Left colon (tissue), 2 donors: ENCODE measurements around the gene FAM193A. TPM values are rescaled to one million over a fixed set of nuclear protein-coding genes. Genes with fewer than 3 reads are reported as not detected.
"Not testable (repeated sequence)": the region's sequence is repeated elsewhere in the genome, so short reads cannot be mapped to it uniquely, and the experiment has no call there.

Source experiments
- ATAC-seq: fragments of 200-7000 bp; cut with Tn5 transposase; one replicate; pipeline ENCODE4 v1.9.1; 2020; ENCODE audit warnings: mild to moderate bottlenecking, moderate library complexity
- DNase-seq, 2 donors: peaks; one replicate each; pipeline ENCODE4 v3.0.0-alpha.2; 2020
- intact Hi-C, 2 donors: fragments of 100-400 bp; cut with DNase I in 1 of 2; cut with micrococcal nuclease in 1 of 2; formaldehyde crosslinking; loops; one replicate each; pipeline versions ENCODE4 v1.11.2 to v1.14.0; 2022; cut with DNase I, micrococcal nuclease
- total RNA-seq, 2 donors: library from RNA; stranded (reverse); fragmentation: NEBNext Ultra II Directional; extraction: Animal tissue kit (Norgen Biotek cat#: 25700); gene quantifications; one replicate each; pipeline ENCODE4 v1.2.1, GENCODE V29; 2021
- donor health status: DM: no; HTN: no; CAD: no.
- donor health status: DM: yes; HTN: yes; CAD: no.

The FAM193A gene
- total RNA-seq, 2 donors from 2014 or later, result 22.8 to 23.7 TPM

DNA sequence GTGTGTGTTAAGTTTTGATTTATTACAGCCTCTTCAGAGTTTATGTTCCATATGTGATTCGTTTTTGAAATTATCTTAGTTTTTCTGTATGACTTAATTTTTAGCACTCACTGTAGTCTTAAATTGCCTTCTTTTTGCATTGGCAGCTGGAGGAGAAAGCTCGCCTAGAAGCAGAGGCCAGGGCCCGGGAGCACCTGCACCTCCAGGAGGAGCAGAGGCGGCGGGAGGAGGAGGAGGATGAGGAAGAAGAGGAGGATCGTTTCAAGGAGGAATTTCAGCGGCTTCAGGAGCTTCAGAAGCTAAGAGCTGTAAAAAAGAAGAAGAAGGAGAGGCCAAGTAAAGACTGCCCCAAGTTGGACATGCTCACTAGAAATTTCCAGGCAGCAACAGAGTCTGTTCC is 163.1 kb downstream of the FAM193A start:
- intact Hi-C loops, result no loop called here
- no peak for ATAC-seq
- DNase-seq, result no peak

DNA sequence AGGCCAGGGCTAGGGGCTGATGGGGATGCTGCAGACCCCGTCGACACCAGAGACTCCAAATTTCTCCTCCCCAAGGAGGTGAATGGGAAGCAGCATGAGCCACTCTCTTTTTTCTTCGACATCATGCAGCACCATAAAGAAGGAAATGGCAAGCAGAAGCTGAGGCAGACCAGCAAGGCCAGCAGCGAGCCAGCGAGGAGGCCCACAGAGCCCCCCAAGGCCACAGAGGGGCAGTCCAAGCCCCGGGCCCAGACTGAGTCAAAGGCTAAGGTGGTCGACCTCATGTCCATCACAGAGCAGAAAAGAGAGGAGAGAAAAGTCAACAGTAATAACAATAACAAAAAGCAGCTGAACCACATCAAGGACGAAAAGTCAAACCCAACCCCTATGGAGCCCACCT is 163.6 kb downstream of the FAM193A start:
- ATAC-seq (no peak), DNase-seq (no peak)
- intact Hi-C loops, result no loop called here

DNA sequence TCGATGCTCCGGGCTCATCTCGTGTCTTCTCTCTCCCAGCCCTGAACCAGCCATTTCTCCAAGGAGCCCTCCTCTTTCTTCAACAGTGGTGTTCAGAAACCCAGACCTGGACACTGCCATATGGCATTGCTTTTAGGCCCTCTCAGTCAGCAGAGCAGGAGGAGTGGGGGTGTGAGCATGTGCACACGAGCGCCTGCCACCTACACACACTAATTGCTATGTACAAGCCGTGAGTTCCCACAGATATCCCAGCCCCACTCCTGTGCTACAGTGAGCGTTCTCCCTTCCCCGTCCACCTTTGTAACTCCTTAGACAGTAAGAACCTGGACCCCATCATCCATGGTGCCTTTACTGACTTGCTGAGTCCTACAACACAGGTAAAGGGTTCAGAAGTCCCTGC is 165.9 kb downstream of the FAM193A start:
- no peak for ATAC-seq
- intact Hi-C loops, result no loop called here

DNA sequence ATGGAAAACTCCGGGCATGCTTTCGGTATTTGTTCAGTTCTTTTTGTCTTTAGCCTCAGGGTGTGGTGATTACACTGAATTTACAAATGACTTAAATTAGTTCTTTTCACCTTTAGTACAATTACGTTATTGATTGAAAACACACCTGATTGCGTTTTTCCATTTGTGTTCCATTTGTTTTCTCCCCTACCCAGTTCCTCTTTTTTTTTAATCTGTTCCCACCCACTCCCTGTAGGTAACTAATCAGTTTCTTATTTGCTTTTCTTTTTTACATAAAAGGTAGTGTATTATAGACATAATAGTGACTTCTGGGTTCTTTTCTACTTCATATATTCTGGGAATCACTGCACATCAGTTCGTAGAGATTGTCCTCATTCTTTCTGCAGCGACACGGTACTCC is 166.3 kb downstream of the FAM193A start:
- DNase-seq (no peak), ATAC-seq (no peak)
- intact Hi-C loops, result no loop called here

More for the DNA sequence above, 165.9 kb downstream of the FAM193A start:
- DNase-seq, result no peak

DNA sequence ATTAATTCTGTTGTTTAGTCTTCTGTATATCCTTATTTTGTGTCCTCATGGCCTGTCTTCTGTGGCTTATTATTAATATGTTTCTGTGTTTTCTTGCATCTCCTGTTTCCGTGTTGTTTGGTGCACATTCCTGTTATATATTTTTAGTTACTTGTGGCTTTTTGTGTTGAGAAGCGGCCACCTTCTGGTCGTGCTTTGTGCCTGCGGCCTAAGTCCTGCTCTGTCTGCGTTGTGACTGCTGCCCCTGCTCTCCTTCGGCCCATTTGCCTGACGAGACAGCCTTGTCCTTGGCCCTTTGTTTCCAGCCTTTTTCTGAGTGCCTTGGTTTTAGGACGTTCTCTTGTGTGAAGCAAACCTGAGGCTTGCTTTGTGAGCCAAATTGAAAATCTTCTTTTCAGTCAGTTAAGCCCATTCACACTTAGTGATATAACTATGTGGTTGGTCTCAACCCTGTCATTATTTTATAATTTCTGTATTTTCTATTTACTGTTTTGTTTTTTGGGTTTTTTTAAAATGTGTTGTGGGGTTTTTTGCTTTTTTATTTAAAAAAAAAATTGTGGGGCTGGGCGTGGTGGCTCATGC is 175.9 kb downstream of the FAM193A start:
- no peak for ATAC-seq
- intact Hi-C loops, result no loop called here
- DNase-seq, result no peak

DNA sequence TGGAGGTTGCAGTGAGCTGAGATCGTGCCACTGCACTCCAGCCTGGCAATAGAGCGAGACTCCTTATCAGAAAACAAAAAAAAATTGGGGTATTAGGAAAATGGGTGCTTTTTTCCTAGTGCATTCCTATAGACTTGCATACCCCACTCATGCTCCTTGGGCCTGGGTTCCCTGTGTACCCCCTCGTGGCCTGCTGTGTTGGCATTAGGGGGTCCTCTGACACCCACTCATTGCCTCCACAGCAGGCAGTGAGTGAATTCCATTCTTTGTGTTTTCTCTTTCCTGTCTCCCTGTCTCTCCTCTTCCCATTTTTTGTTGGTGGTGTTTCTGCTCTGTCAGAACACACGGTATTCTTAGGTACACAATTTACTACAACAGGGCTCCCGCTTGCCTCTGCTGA is 176.9 kb downstream of the FAM193A start:
- intact Hi-C loops, result no loop called here
- no peak for DNase-seq
- no peak for ATAC-seq

DNA sequence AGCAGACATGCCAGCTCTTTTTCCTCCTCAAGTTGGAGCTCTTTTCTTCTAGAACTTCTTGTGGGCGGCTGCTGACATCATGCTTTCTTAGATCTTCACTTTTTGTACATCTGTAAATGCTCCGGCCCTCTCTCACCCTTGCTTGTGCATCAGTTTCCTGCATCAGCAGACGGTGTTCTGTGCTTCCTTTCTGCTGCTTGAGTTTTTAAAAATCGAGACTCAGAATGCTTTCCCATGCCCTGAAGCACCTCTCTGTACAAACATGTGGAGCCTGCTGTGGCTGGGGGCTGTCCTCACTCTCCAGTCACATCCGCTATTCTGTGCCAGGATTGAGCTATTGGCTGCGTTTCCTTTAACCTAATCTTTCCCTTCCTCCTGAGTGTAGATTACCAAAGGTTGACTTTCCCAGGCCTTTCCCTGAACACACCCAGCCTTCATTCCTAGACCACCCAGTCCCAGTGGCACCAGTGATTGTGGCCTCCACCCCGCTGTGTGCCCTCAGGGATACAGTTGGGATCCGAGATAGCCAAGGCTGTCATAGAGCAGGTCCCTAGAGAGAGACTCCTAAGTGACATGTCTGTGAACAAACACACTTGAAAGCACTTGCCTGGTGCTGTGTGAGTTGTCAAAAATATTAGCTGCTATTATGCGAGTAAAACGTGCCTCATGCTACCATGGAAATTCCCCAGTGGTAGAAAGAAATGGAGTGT is 177.8 kb downstream of the FAM193A start:
- intact Hi-C loops, result no loop called here
- ATAC-seq (no peak), DNase-seq (no peak)

DNA sequence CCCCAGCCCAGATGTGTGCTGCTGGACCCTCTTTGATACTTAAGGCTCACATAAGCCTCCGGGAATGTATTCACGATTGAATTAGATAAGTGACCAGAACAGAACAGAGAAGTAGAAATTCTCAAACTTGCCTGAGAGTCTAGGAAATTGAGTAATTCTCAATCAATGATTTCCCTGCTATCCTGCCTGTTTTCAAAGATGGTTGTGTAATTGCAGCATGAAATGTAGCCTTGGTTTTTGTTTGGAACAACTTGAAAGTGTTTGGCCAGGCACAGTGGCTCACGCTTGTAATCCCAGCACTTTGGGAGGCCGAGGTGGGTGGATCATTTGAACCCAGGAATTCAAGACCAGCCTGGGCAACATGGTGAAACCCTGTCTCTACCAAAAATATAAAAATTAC is 178.5 kb downstream of the FAM193A start:
- ATAC-seq (no peak), DNase-seq (no peak)
- intact Hi-C loops, result no loop called here

DNA sequence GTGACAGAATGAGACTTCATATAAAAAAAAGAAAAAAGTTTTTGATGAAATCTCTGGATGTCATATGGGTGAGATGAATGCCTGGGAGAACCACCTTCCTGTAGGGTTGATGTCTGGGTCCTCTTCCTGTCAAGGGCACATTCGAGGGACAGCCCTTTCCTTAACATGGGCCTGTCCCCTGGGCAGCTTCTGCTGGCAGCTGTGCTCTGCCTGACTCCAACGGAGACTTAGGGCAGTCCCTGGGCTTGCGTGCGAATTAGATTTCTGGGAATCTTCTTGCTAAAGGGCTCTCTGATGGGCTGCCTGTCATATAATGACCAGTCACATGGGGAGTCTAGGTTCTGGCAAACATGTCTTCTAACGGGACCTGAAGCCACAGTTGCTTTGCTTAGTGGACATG is 179.0 kb downstream of the FAM193A start:
- ATAC-seq, result no peak

DNA sequence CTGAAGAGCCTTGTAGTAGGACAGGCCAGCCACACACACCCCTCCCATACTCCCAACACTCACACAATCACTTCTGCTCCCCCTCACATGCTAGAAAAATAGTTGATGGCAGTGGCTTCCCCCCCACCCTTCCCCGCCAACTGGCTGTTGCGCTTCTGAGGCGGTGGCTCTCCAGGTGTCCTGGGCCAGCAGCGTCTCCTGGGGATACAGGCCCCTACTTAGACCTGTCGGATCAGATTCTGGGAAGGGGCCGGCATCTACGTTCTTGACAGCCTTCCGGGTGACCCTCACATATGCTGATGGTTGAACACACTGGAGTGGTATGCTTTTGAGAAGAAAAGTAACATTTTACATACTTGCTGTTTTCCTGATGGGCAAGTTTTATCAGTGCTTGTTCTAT is 179.8 kb downstream of the FAM193A start:
- intact Hi-C loops, result no loop called here
- DNase-seq, result no peak
- ATAC-seq, result no peak

More for the DNA sequence above, 179.0 kb downstream of the FAM193A start:
- DNase-seq, result no peak
- intact Hi-C loops, result no loop called here

DNA sequence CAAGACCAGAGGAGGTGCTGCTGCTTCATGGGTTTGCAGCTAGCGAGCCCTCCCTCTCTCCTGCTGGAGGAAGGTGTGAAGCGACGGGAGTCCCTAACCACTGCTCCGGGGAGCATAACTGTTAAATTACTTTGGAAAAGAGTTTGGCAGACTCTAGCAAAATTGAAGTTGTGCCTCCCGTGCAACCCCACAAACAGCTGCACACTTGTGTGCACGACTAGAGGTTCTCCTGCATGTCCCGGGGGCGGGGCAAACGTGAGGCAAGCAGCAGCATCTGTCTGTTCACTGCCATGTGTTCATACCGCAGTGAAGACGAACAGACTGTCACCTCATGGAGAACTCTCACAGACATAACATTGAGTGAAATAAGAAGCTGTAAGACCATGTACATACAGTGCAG is 185.1 kb downstream of the FAM193A start:
- intact Hi-C loops, result no loop called here
- no peak for ATAC-seq
- no peak for DNase-seq

DNA sequence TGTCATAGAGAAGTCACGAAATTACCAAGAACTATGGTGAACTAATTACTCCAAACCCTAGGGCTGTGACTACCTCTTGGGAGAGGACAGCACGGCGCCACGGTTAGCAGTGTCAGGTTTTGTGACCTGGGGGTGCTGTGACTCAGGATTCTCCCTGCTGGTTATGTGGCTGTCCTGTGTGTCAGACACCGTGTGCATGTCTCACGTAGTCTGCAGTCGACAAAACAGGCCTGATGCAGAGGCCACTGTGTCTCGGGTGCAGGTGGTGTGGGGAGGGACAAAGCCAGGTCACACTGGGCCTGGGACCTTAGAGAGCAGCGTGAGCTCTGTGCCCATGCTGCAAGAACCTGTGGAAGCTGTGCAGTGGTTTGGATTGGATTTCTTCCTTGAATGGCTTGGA is 185.6 kb downstream of the FAM193A start:
- intact Hi-C loops, result no loop called here
- DNase-seq (no peak), ATAC-seq (no peak)

DNA sequence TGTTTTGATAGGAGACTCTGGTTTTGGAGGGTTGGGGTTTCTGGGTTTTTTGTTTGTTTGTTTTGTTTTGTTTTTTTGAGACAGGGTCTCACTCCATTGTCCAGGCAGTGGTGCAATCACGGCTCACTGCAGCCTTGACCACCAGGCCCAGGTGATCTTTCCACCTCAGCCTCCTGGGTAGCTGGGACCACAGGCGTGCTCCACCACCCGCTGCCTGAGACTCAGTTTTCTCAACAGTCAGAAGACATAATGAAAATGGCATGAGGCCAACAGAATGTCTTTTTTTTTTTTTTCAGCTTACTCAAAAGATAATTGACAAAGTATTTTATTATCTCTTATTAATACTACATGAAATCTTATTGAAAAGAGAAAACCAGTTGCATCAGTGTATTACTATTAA is 187.3 kb downstream of the FAM193A start:
- ATAC-seq (no peak), DNase-seq (peak in 1 of 2 donors; percentile 1)
- intact Hi-C loops, result no loop called here

DNA sequence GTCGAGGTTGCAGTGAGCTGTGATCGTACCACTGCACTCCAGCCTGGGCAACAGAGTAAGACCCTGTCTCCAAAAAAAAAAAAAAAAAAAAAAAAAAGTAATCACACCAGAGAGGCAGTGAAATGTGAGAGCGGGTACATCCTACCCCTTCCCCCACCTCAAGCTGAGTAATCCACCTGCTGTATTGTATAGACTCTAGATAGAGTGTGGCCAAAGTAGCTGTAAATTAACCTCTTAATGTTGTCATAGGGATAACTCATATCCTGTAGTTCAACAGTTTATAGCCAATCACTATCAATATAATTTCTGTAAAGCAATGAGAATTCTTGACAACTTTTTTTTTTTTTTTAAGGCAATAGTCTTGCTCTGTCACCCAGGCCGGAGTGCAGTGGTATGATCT is 188.9 kb downstream of the FAM193A start:
- intact Hi-C loops, result no loop called here
- ATAC-seq (no peak), DNase-seq (no peak)

DNA sequence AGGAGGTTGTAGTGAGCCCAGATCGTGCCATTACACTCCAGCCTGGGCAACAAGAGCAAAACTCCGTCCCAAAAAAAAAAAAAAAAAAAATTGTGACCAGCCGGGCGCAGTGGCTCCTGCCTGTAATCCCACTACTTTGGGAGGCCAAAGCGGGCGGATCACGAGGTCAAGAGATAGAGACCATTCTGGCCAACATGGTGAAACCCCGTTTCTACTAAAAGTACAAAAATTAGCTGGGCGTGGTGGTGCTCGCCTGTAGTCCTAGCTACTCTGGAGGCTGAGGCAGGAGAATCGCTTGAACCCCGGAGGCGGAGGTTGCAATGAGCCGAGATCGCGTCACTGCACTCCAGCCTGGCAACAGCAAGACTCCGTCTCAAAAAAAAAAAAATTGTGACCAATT is 190.4 kb downstream of the FAM193A start:
- intact Hi-C loops, ATAC-seq: not testable (repeated sequence)
- DNase-seq, result peak in 1 of 2 donors; percentile 4

DNA sequence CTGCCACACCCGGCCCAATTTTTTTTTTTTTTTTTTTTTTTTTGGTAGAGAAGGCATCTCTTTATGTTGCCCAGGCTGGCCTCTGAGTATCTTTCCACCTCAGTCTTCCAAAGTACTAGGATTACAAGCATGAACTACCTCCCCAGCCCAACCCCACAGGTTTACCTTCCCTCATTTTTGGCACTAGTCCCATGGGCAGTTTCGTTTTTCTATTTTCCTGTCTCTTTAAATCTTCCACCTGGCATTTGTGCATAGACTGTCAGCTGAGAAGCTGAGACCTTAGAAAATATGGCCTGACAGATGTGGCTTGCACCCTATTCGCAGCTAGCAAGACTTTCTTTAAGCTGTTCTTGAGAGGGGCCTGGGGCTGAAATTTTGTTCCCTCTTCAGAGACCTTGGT is 191.8 kb downstream of the FAM193A start:
- peak in 1 of 2 donors; percentile 4 for DNase-seq
- ATAC-seq, result no peak
- intact Hi-C loops, result no loop called here

DNA sequence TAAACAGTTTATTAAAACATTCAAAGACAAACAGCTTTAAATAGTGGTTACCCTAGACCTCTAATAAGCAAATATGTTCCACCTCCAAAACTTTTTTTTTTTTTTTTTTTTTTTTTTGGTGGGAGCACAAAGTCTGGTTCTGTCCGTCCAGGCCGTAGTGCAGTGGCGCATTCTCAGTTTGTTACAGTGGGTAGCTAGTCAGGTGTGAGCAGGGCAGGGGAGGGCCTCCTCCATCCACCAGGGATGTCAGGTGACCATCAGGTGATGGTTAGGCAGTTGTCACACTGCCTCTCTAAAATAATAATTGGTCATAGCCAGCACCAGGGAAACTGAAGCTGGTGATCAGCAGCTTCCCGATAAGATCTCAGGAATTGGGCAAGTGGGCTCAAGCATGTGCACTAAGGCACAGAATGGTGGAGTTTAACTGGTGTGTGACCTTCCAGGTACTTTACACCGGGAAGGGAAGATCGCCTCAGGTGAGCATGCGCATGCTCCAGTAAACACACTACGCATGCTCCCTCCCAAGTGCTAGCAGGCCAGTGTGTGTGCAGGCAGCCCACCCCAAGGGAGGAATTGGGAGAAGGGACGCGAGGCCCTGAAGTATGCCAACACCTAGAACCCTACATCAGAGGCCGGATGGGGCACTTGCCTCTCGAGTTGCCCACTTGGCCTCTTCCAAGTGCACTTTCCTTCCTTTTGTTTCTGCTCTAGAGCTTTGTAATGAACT is 192.5 kb downstream of the FAM193A start:
- ATAC-seq, result no peak
- intact Hi-C loops, result no loop called here
- peak in 1 of 2 donors; percentile 22 for DNase-seq

DNA sequence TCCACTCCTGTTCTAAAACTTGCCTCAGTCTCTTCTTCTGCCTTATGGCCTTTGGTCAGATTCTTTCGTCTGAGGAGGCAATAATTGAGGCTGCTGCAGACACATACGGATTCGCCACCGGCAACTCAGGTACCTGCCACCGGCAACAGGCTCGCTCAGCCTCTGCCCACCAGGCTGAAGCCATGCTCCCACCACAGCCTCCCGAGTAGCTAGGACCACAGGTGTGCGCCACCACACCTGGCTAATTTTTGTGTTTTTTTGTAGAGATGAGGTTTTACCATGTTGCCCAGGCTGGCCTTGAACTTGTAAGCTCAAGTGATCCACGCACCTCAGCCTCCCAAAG is 193.1 kb downstream of the FAM193A start:
- intact Hi-C loops, result no loop called here
- ATAC-seq (no peak), DNase-seq (peak in 1 of 2 donors; percentile 8)

DNA sequence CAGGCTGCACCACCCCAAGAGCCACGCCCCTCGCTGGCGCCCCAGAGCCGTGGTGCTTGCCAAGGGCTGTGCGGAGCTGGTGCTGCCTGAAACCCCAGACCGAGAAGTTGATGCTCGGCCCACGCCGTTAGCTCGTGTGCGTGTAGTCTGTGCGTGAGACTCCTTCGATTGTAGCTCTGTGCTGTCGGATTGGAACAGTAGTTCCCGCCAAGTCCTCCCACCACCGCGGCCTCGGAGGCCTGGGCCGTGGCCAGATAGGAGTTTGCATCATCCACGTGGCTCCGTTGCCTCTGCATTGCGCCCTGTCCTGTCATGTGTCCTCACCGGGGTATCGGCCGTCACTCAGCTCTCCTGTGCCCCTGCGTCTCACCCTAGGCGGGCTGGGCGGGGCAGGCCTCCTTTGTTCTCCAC is 195.5 kb downstream of the FAM193A start:
- intact Hi-C loops, result no loop called here
- peak in 1 of 2 donors; percentile 18 for DNase-seq
- ATAC-seq, result peak; percentile 13

DNA sequence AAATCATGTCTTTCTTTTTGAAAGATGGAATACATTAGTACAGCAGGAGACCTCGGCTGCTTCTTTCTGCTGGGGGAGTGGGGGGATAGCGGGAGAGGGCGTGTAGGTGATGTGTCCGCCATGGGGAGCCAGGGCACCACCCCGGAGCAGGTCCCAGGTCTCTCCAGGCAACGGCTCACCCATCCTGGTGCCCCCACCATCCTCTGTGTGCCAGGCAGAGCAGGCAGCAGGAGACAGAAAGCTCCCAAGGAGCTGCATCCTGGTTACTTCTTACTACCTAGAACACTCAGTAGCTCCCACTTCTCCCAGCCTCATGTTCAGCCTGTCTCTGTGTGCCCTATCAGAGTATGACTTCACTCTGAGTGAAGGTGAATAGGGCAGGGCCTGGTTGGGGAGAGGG is 196.1 kb downstream of the FAM193A start:
- ATAC-seq, result peak; percentile 15
- intact Hi-C loops, result no loop called here
- DNase-seq, result peak in 1 of 2 donors; percentile 10
